ENCODE results near the gene ST6GALNAC2. TPM values are rescaled to one million over a fixed set of nuclear protein-coding genes. Genes with fewer than 3 reads are reported as not detected.
"Not testable (repeated sequence)": the region's sequence is repeated elsewhere in the genome, so short reads cannot be mapped to it uniquely, and the experiment has no call there.

Gene ST6GALNAC2
- total RNA-seq, 4 donors from 2014 or later, result 8.7 to 17.8 (median 13.3) TPM

DNA sequence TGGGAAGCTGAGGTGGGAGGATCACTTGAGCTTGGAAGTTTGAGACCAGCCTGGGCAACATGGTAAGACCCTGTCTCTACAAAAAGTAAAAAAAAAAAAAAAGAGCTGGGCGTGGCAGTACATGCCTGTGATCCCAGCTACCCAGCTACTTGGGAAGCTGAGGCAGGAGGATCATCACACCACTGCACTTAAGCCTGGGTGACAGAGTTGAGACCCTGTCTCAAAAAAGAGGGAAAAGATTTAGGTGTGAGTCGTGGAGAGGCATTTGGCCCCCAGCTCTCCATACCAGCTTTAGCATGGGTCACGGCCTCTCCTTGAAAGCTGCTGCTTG lies 19.1 kb downstream of the ST6GALNAC2 start:
- no peak for TF ChIP-seq EP300 (IDR thresholded peaks at IDR 0.05)
- Histone ChIP-seq H3K4me3 (no peak overlapping the region), H3K9me3 (no peaks in the 10 kb centered on the region), H3K4me1 (peaks cover 18 to 30% (median 27%) of the 10 kb centered on the region in 4 donors), H3K27me3 (peaks cover 0 to 15% (median 0%) of the 10 kb centered on the region in 4 donors), H3K36me3 (peaks cover 0 to 60% (median 38%) of the 10 kb centered on the region in 4 donors), H3K27ac (replicated peaks in 1 of 4) (no peak overlapping the region)
- intact Hi-C loops (cut with DNase I), result loop anchor here (5.0 kb wide), 1 partner anchor 61 kb away; no protein-coding TSS in a partner anchor
- WGBS, result 64% methylated on average over 3 of the region's 3 CpGs
- DNase-seq (ENCODE audit: extremely low spot score), result no peak

DNA sequence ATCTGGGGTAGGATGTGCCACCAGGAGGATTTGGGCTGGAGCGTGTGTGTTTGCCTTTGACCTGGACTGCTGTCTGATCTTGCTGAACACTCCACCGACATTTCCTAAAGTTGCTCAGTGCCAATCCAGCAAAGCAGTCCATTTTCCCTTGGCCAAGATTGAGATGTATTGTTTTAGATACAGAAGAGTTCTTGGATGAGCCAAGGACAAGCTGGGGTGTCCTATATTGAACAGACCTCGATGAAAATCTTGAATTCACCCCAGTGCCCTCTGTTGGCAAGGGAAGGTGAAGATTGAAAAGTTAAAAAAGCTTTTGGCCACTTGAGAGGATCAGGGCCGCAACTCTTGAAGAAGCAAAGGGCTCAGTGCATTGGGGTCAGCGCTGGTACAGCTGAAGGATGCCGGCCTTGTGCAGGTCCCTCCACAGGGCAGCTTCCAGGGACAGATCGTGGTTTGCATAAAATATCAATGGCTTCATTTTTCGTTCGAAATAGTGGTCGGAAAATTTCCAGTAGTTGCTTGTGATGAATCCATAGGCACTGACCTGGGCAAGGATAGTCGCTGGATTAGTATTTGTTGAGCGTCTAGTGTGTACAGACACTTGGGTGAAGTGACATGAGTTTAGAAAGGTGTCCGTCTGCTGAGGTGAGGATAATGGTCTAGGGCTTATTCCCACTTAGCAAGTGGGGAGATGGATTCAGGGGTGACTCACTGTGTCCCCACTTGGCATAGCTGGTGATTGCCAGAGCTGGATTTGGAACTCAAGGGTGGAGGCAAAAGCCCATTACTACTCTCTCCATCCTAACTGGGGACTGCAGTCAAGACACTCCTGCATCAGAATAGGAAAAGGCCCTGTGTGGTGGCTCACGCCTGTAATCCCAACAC lies 19.7 kb downstream of the ST6GALNAC2 start:
- no peak overlapping the region for H3K27ac ChIP-seq (replicated peaks in 1 of 4)
- intact Hi-C loops (cut with DNase I), result loop anchor here (5.0 kb wide), 1 partner anchor 61 kb away; no protein-coding TSS in a partner anchor
- TF ChIP-seq POLR2A (IDR thresholded peaks at IDR 0.05; ENCODE audit: low read depth) (no peak), EP300 (IDR thresholded peaks at IDR 0.05) (no peak), POLR2AphosphoS5 (IDR thresholded peaks at IDR 0.05) (no peak)
- TF ChIP-seq, protein P1, sequence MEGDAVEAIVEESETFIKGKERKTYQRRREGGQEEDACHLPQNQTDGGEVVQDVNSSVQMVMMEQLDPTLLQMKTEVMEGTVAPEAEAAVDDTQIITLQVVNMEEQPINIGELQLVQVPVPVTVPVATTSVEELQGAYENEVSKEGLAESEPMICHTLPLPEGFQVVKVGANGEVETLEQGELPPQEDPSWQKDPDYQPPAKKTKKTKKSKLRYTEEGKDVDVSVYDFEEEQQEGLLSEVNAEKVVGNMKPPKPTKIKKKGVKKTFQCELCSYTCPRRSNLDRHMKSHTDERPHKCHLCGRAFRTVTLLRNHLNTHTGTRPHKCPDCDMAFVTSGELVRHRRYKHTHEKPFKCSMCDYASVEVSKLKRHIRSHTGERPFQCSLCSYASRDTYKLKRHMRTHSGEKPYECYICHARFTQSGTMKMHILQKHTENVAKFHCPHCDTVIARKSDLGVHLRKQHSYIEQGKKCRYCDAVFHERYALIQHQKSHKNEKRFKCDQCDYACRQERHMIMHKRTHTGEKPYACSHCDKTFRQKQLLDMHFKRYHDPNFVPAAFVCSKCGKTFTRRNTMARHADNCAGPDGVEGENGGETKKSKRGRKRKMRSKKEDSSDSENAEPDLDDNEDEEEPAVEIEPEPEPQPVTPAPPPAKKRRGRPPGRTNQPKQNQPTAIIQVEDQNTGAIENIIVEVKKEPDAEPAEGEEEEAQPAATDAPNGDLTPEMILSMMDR (IDR thresholded peaks at IDR 0.05), result no peak
- no peak for DNase-seq (ENCODE audit: extremely low spot score)
- H3K36me3 ChIP-seq, result peaks cover 0 to 65% (median 41%) of the 10 kb centered on the region in 4 donors
- H3K9me3 ChIP-seq, result no peaks in the 10 kb centered on the region
- peaks cover 0 to 15% (median 0%) of the 10 kb centered on the region in 4 donors for H3K27me3 ChIP-seq
- no peak overlapping the region for H3K4me3 ChIP-seq
- peaks cover 24 to 36% (median 33%) of the 10 kb centered on the region in 4 donors for H3K4me1 ChIP-seq
- WGBS, result 92% methylated on average over 14 of the region's 14 CpGs

DNA sequence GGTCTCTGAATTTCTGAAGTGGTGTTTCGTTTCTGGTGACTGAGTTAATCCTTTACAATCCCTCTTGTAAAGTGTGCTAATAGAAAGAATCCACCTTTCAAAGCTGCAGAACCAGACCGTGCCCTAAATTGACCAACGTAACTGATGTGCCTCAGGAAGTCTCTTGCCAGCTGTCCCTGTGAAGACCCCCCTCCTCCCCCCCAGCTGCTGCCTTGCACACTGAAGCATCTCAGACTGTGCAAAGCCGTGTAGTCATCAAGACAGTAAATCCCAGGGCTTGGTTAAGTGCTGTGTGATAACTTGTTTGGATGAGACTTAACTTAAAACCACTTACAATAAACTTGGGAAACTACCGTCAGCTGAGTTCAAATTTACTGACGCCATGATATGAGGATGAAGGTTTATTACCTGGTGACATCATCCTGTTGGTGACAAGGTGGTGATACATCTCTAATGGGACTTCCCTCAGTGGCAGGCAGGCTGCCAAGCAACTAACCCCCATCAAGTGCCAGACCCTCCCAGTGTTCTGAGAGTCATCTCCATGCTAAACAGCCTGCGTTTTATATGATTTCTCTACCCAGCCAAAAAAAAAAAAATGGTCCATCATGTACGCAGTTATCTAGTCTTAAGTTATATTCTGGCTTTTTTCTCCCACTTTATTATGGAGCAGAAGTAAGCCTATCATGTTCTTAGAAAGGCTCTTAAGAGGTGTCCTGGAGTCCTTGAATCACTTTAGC lies 20.5 kb downstream of the ST6GALNAC2 start:
- DNase-seq (ENCODE audit: extremely low spot score); H3K27ac ChIP-seq (replicated peaks in 1 of 4); H3K9me3 ChIP-seq; H3K4me3 ChIP-seq: not testable (repeated sequence)
- Histone ChIP-seq H3K4me1 (peaks cover 32 to 44% (median 41%) of the 10 kb centered on the region in 4 donors), H3K36me3 (peaks cover 0 to 65% (median 43%) of the 10 kb centered on the region in 4 donors), H3K27me3 (peaks cover 0 to 12% (median 0%) of the 10 kb centered on the region in 4 donors)
- WGBS, result 71% methylated on average over 4 of the region's 8 CpGs
- intact Hi-C loops (cut with DNase I), result loop anchor here (5.0 kb wide), 1 partner anchor 62 kb away; no protein-coding TSS in a partner anchor

DNA sequence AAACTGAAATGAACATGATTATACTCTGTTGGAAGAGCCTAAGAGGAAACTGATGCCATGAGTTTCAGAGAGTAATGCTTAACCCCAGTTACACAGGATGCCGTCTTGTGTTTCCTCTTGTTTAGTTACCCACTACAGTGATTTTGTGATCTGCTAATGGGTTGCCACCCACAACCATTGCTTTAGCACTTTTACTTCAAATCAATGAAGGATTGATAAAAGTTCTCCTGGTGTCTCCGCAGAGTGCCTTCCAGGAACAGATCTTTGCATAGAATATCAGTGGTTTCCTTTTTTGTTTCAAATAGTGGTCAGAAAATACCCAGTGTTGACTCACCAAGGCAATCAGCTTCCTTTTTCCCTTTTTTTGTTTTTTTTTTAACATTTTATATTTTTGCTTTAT lies 22.3 kb downstream of the ST6GALNAC2 start:
- Histone ChIP-seq H3K36me3 (peaks cover 0 to 69% (median 45%) of the 10 kb centered on the region in 4 donors), H3K4me1 (peaks cover 47 to 52% (median 49%) of the 10 kb centered on the region in 4 donors)
- H3K27ac ChIP-seq (replicated peaks in 1 of 4); H3K27me3 ChIP-seq; DNase-seq (ENCODE audit: extremely low spot score); H3K9me3 ChIP-seq; H3K4me3 ChIP-seq; intact Hi-C loops (cut with DNase I): not testable (repeated sequence)
- 80% methylated on average over 2 of the region's 2 CpGs for WGBS

DNA sequence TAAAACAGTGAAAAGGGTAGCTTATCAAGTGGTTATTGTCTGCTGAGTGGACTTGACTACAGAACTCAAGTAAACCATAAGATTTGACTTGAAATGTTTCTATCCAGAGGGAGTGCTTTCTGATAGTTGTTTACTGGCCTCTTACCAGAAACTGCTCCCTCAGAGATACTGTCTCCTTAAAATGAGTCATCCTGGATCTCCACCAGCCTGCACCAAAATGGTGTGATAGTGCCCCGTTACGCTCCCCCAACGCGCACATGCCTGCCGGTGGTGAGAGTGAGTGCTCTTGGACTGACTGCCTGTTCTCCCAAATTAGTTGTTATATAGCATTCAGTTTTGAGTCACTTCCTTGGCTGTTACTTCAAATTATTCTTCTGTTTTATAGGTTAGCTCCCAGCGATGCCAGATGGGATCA lies 22.9 kb downstream of the ST6GALNAC2 start:
- Histone ChIP-seq H3K27ac (replicated peaks in 1 of 4) (peak overlapping the region in 3 of 4 donors; percentile 8 to 55 (median 54)), H3K36me3 (peaks cover 0 to 69% (median 45%) of the 10 kb centered on the region in 4 donors), H3K27me3 (no peaks in the 10 kb centered on the region), H3K4me1 (peaks cover 41 to 55% (median 50%) of the 10 kb centered on the region in 4 donors), H3K9me3 (no peaks in the 10 kb centered on the region), H3K4me3 (no peak overlapping the region)
- intact Hi-C loops (cut with DNase I), result no loop called here
- no peak for TF ChIP-seq EP300 (IDR thresholded peaks at IDR 0.05)
- TF ChIP-seq, protein P1 (IDR thresholded peaks at IDR 0.05), result no peak
- no peak for DNase-seq (ENCODE audit: extremely low spot score)
- 70% methylated on average over 5 of the region's 6 CpGs for WGBS

DNA sequence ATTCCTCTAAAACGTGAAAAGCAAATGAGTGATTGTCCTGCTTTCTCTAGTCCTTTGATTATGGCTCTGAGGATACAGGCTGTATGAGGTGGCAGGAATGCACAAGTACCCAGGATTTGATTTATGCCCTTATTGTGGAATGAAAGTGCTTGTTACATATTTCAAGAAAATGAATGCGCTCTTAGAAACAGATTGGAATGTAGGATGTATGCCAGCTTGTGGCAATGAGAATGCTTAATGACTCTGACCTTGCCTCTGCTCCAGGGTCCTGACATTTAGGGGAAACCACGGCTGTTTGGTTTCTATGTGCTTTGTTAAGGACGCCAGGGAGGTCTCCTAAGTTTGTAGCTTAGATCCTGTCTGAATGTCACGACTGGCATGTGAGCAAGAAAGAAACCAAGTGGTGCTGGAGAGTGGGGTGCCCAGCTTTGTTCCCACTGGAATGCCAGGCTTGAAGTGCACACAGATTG lies 23.8 kb downstream of the ST6GALNAC2 start:
- TF ChIP-seq POLR2AphosphoS5 (IDR thresholded peaks at IDR 0.05) (peak in 1 of 2 donors; percentile 21), EP300 (IDR thresholded peaks at IDR 0.05) (no peak), POLR2A (IDR thresholded peaks at IDR 0.05; ENCODE audit: low read depth) (no peak)
- TF ChIP-seq, protein P1 (IDR thresholded peaks at IDR 0.05), result no peak
- H3K4me3 ChIP-seq, result no peak overlapping the region
- peak overlapping the region in 3 of 4 donors; percentile 31 to 60 (median 54) for H3K27ac ChIP-seq (replicated peaks in 1 of 4)
- no peaks in the 10 kb centered on the region for H3K9me3 ChIP-seq
- 51% methylated on average over 5 of the region's 5 CpGs for WGBS
- peaks cover 0 to 65% (median 38%) of the 10 kb centered on the region in 4 donors for H3K36me3 ChIP-seq
- intact Hi-C loops (cut with DNase I), result no loop called here
- DNase-seq (ENCODE audit: extremely low spot score), result no peak
- H3K27me3 ChIP-seq, result no peaks in the 10 kb centered on the region
- H3K4me1 ChIP-seq, result peaks cover 40 to 54% (median 52%) of the 10 kb centered on the region in 4 donors

Measured in esophagus muscularis mucosa (tissue), 4 donors.